GM23338 (cell line): ENCODE measurements around the gene HJURP. TPM values are rescaled to one million over a fixed set of nuclear protein-coding genes. Genes with fewer than 3 reads are reported as not detected.

Experiments used
- ATAC-seq: fragments of 200-7000 bp; cut with Tn5 transposase; 3 replicates; pipeline ENCODE4 v1.9.1; 2020
- DNase-seq: peaks from one replicate; pipeline ENCODE4 v3.0.0-alpha.2; 2015; ENCODE audit warnings: low spot score
- H2AFZ ChIP-seq: fragments of 200-600 bp; sonication (generic); 2 replicates; pipeline ENCODE4 v1.8.0; 2016; ENCODE audit warnings: antibody characterized with exemption, mild to moderate bottlenecking, moderate library complexity
- H3F3A ChIP-seq: fragments of 200-600 bp; sonication (generic); replicated peaks from 2 replicates; pipeline ENCODE4 v1.8.0; 2017; ENCODE audit warnings: antibody characterized with exemption, mixed run types, low read depth
- H3K27ac ChIP-seq: fragments of 200-600 bp; sonication (generic); 2 replicates; pipeline ENCODE4 v1.6.1; 2016; ENCODE audit warnings: low read depth
- H3K27me3 ChIP-seq: fragments of 200-600 bp; sonication (generic); 2 replicates; pipeline ENCODE4 v1.8.0; 2016; ENCODE audit warnings: mild to moderate bottlenecking, mixed run types, moderate library complexity; ENCODE audit not compliant: insufficient read depth
- H3K36me3 ChIP-seq: fragments of 200-600 bp; sonication (generic); 2 replicates; pipeline ENCODE4 v1.8.0; 2016; ENCODE audit warnings: mild to moderate bottlenecking; ENCODE audit not compliant: insufficient read depth
- H3K4me1 ChIP-seq: fragments of 200-600 bp; sonication (generic); 2 replicates; pipeline ENCODE4 v1.8.0; 2016; ENCODE audit warnings: mild to moderate bottlenecking, moderate library complexity; ENCODE audit not compliant: insufficient read depth
- H3K4me2 ChIP-seq: fragments of 200-600 bp; sonication (generic); 2 replicates; pipeline ENCODE4 v1.7.1; 2017; ENCODE audit warnings: mixed run types
- H3K4me3 ChIP-seq: fragments of 200-600 bp; sonication (generic); 2 replicates; pipeline ENCODE4 v1.6.1; 2016; ENCODE audit warnings: mixed run types
- H3K79me2 ChIP-seq: fragments of 200-600 bp; sonication (generic); replicated peaks from 2 replicates; pipeline ENCODE4 v1.8.0; 2017; ENCODE audit warnings: mild to moderate bottlenecking; ENCODE audit not compliant: insufficient read depth
- H3K9me2 ChIP-seq: fragments of 200-600 bp; sonication (generic); 2 replicates; pipeline ENCODE4 v1.8.0; 2017; ENCODE audit not compliant: insufficient read depth
- H4K20me1 ChIP-seq: fragments of 200-600 bp; sonication (generic); replicated peaks from 2 replicates; pipeline ENCODE4 v1.8.0; 2017; ENCODE audit warnings: mild to moderate bottlenecking; ENCODE audit not compliant: insufficient read depth
- H3K27ac Mint-ChIP-seq: 2 replicates; pipeline ENCODE4 v1.8.0; 2020; ENCODE audit warnings: inconsistent platforms, mild to moderate bottlenecking, moderate library complexity, mixed read lengths
- H3K27me3 Mint-ChIP-seq: 3 replicates; pipeline ENCODE4 v1.8.0; 2022; ENCODE audit warnings: low read depth, mild to moderate bottlenecking, moderate library complexity, mixed read lengths, inconsistent platforms; ENCODE audit not compliant: insufficient read depth, poor library complexity
- H3K36me3 Mint-ChIP-seq: 3 replicates; pipeline ENCODE4 v1.8.0; 2021; ENCODE audit warnings: low read depth, mild to moderate bottlenecking, inconsistent platforms, moderate library complexity, mixed read lengths
- H3K4me1 Mint-ChIP-seq: 3 replicates; pipeline ENCODE4 v1.8.0; 2020; ENCODE audit warnings: mild to moderate bottlenecking, inconsistent platforms, mixed read lengths
- H3K4me3 Mint-ChIP-seq: 3 replicates; pipeline ENCODE4 v1.8.0; 2021; ENCODE audit warnings: moderate library complexity, mild to moderate bottlenecking, inconsistent platforms, mixed read lengths
- H3K9me3 Mint-ChIP-seq: 3 replicates; pipeline ENCODE4 v1.8.0; 2020; ENCODE audit warnings: moderate library complexity, mild to moderate bottlenecking, inconsistent platforms, mixed read lengths
- CREB1 ChIP-seq: fragments of 250-450 bp; sonication (Bioruptor Pico); IDR thresholded peaks from 2 replicates; pipeline ENCODE4 v1.5.0; 2020; ENCODE audit warnings: low read depth, mild to moderate bottlenecking, moderate library complexity
- CTCF ChIP-seq, 2 experiments: fragments of 200-600 bp in 1 of 2; sonication (generic) in 1 of 2; conservative IDR thresholded peaks; 2 replicates each; pipeline versions ENCODE4 v1.5.1 to v1.6.1; 2016 to 2017; ENCODE audit warnings: antibody characterized with exemption in 2 of 2, low read depth in 2 of 2, mild to moderate bottlenecking in 2 of 2, moderate library complexity in 1 of 2
- EZH2 ChIP-seq: fragments of 200-600 bp; sonication (generic); IDR thresholded peaks from one replicate; pipeline ENCODE4 v1.8.0; 2017; ENCODE audit warnings: antibody characterized with exemption, mild to moderate bottlenecking, low read depth; ENCODE audit not compliant: unreplicated experiment
- EZH2phosphoT487 ChIP-seq: fragments of 200-600 bp; sonication (generic); IDR thresholded peaks from one replicate; pipeline ENCODE4 v1.8.1; 2018; ENCODE audit warnings: antibody characterized with exemption; ENCODE audit not compliant: unreplicated experiment
- JUNB ChIP-seq: IDR thresholded peaks from one replicate; pipeline ENCODE4 v1.6.1; 2016; ENCODE audit warnings: antibody characterized with exemption; ENCODE audit not compliant: unreplicated experiment
- NANOG ChIP-seq: IDR thresholded peaks from 2 replicates; pipeline ENCODE4 v1.6.1; 2016; ENCODE audit warnings: antibody characterized with exemption, borderline replicate concordance
- POLR2AphosphoS5 ChIP-seq: IDR thresholded peaks from 2 replicates; pipeline ENCODE4 v1.6.1; 2016; ENCODE audit warnings: antibody characterized with exemption, low read depth
- REST ChIP-seq: IDR thresholded peaks from one replicate; pipeline ENCODE4 v1.6.1; 2018; ENCODE audit warnings: antibody characterized with exemption; ENCODE audit not compliant: unreplicated experiment
- STAT1 ChIP-seq: IDR thresholded peaks from one replicate; pipeline ENCODE4 v1.6.1; 2016; ENCODE audit warnings: antibody characterized with exemption; ENCODE audit not compliant: unreplicated experiment
- ZNF114 ChIP-seq: fragments of 250-450 bp; sonication (Bioruptor Pico); IDR thresholded peaks from 2 replicates; pipeline ENCODE4 v1.5.0; 2020; ENCODE audit warnings: mild to moderate bottlenecking, moderate library complexity
- ZNF462 ChIP-seq: fragments of 250-450 bp; sonication (Bioruptor Pico); IDR thresholded peaks from 2 replicates; pipeline ENCODE4 v1.5.0; 2020; ENCODE audit warnings: mild to moderate bottlenecking, moderate library complexity
- polyA plus RNA-seq: library from polyadenylated mRNA; unstranded; fragments of >200 nt; fragmentation: Nextera tagmentation; extraction: Ambion mirVana; gene quantifications from 2 replicates; pipeline ENCODE4 v1.2.1, GENCODE V29; 2016
- total RNA-seq: library from RNA; depleted of rRNA; stranded (reverse); fragments of >200 nt; shearing (Covaris generic); gene quantifications from 2 replicates; pipeline ENCODE4 v1.2.3, GENCODE V29; 2014

The HJURP gene
- total and polyA plus RNA-seq, 2 experiments from 2014 or later: 42.9 to 49.2 TPM

GRCh38 chr2:233821709-233822100, 32.6 kb downstream of the HJURP start (continued):
- no peak for TF ChIP-seq ZNF462
- TF ChIP-seq CREB1 (CRISPR knock-in tag): no peak
- no peak for TF ChIP-seq CTCF (conservative IDR thresholded peaks at IDR 0.05; ENCODE audit: low read depth in 2 of 2)
- no peak for TF ChIP-seq EZH2phosphoT487
- TF ChIP-seq POLR2AphosphoS5: no peak
- TF ChIP-seq EZH2: no peak
- TF ChIP-seq NANOG: no peak
- TF ChIP-seq ZNF114 (CRISPR knock-in tag): no peak

DNA sequence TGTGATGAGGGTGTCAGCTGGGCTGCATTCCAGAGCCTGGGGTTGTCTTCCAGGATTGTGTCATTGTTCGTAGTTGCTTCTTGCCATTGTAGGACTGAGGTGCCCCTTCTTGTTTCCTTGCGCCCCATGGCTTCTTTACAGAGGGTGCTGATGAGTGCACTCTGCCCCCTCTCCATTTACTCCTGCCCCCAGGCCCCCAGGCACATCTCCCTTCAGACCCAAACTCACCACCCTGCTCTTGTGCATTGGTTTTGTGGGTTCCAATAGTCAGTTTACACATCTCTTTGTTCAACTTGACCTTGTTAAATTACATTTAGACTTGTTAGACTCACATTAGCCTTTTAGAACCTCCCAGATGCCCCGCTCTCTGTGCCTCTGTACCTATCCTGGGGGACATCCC, 33.1 kb downstream of the HJURP start:
- H3K9me2 ChIP-seq: no peaks in the 10 kb centered on the region
- Mint-ChIP-seq H3K27ac (no peak overlapping the region), H3K4me1 (peaks cover 3% of the 10 kb centered on the region; the same call in 2 of the 3 replicates), H3K9me3 (peaks cover 2% of the 10 kb centered on the region; the same call in 1 of the 3 replicates), H3K27me3 (peaks cover 15% of the 10 kb centered on the region), H3K36me3 (no peaks in the 10 kb centered on the region), H3K4me3 (no peak overlapping the region)
- no peaks in the 10 kb centered on the region for H3K27me3 ChIP-seq
- H3K36me3 ChIP-seq: no peaks in the 10 kb centered on the region
- ATAC-seq (no peak), DNase-seq (no peak)
- no peaks in the 10 kb centered on the region for H4K20me1 ChIP-seq
- no peak overlapping the region for H2AFZ ChIP-seq
- H3K4me1 ChIP-seq: no peaks in the 10 kb centered on the region
- no peak overlapping the region for H3K27ac ChIP-seq
- no peak overlapping the region for H3K4me2 ChIP-seq
- no peaks in the 10 kb centered on the region for H3K79me2 ChIP-seq
- no peaks in the 10 kb centered on the region for H3F3A ChIP-seq
- H3K4me3 ChIP-seq: no peak overlapping the region
- TF ChIP-seq STAT1: no peak
- no peak for TF ChIP-seq JUNB
- no peak for TF ChIP-seq REST
- TF ChIP-seq EZH2phosphoT487: no peak
- TF ChIP-seq NANOG: no peak
- no peak for TF ChIP-seq ZNF114 (CRISPR knock-in tag)
- TF ChIP-seq CTCF (conservative IDR thresholded peaks at IDR 0.05; ENCODE audit: low read depth in 2 of 2): no peak
- no peak for TF ChIP-seq CREB1 (CRISPR knock-in tag)
